Muscle layer of duodenum (tissue), 2 donors: ENCODE measurements around the gene CYP1A2.

Experiments
- H3K27ac ChIP-seq: one replicate; pipeline ENCODE4 v1.7.0; 2013; ENCODE audit warnings: mild to moderate bottlenecking, low read length
- H3K27me3 ChIP-seq: one replicate; pipeline ENCODE4 v1.7.0; 2013; ENCODE audit warnings: low read depth, mild to moderate bottlenecking, control low read depth, low read length
- H3K36me3 ChIP-seq, 2 donors: one replicate each; pipeline ENCODE4 v1.7.0; 2013; ENCODE audit warnings: low read length in 2 of 2, control low read depth in 1 of 2, mild to moderate bottlenecking in 1 of 2; ENCODE audit not compliant: insufficient read depth in 2 of 2, control insufficient read depth in 1 of 2
- H3K4me1 ChIP-seq, 2 donors: one replicate each; pipeline ENCODE4 v1.7.0; 2013; ENCODE audit warnings: low read length in 2 of 2, mild to moderate bottlenecking in 2 of 2, control low read depth in 1 of 2, moderate library complexity in 1 of 2; ENCODE audit not compliant: insufficient read depth in 2 of 2, control insufficient read depth in 1 of 2
- H3K4me3 ChIP-seq, 2 donors: one replicate each; pipeline ENCODE4 v1.7.0; 2013; ENCODE audit warnings: low read length in 2 of 2, low read depth in 1 of 2, mild to moderate bottlenecking in 1 of 2
- H3K9me3 ChIP-seq, 2 donors: one replicate each; pipeline ENCODE4 v1.7.0; 2013; ENCODE audit warnings: low read length in 2 of 2, control low read depth in 1 of 2, mild to moderate bottlenecking in 1 of 2; ENCODE audit not compliant: control insufficient read depth in 1 of 2
- donor health status: healthy.

The CYP1A2 gene

DNA sequence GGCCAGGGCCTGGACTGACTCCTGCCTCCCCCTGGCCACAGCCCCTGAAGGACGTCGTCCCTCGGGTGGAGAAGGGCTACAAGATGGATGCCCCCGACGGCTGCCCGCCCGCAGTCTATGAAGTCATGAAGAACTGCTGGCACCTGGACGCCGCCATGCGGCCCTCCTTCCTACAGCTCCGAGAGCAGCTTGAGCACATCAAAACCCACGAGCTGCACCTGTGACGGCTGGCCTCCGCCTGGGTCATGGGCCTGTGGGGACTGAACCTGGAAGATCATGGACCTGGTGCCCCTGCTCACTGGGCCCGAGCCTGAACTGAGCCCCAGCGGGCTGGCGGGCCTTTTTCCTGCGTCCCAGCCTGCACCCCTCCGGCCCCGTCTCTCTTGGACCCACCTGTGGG lies 53.6 kb downstream of the CYP1A2 start:
- Histone ChIP-seq H3K4me3 (no peak overlapping the region), H3K27ac (no peak overlapping the region), H3K4me1 (peaks cover 4 to 11% of the 10 kb centered on the region in 2 donors), H3K9me3 (no peaks in the 10 kb centered on the region), H3K27me3 (no peaks in the 10 kb centered on the region), H3K36me3 (peaks cover 32 to 45% of the 10 kb centered on the region in 2 donors)

- Histone ChIP-seq H3K36me3 (peaks cover 32 to 45% of the 10 kb centered on the region in 2 donors), H3K9me3 (no peaks in the 10 kb centered on the region), H3K27ac (no peak overlapping the region), H3K27me3 (no peaks in the 10 kb centered on the region), H3K4me3 (no peak overlapping the region), H3K4me1 (peaks cover 4 to 11% of the 10 kb centered on the region in 2 donors)
These were observed 54.3 kb downstream of the CYP1A2 start for GRCh38 chr15:74802862-74803447.

DNA sequence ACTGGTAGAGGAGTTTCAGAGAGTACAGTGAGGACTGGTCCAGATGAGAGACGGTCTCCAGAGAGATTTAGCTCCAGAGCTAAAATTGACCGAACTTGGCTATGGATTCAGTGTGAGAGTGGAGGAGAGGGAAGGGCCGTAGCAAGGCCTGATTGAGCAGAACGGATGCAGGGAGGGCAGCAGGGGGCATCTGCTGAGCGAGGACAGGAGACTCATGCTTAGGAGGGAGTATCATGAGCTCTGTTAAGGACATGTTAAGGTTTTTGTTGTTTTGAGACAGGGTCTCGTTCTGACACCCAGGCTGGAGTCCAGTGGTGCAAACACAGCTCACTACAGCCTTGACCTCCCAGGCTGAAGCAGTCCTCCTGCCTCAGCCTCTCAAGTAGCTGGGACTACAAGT lies 56.3 kb downstream of the CYP1A2 start:
- H3K27me3 ChIP-seq, result no peaks in the 10 kb centered on the region
- no peak overlapping the region for H3K4me3 ChIP-seq
- no peaks in the 10 kb centered on the region for H3K9me3 ChIP-seq
- H3K4me1 ChIP-seq, result peaks cover 1 to 7% of the 10 kb centered on the region in 2 donors
- H3K36me3 ChIP-seq, result peaks cover 25 to 29% of the 10 kb centered on the region in 2 donors
- H3K27ac ChIP-seq, result no peak overlapping the region
